Small intestine (tissue), 7 donors: ENCODE data around the gene HOPX. TPM values are rescaled to one million over a fixed set of nuclear protein-coding genes. Genes with fewer than 3 reads are reported as not detected.
"Not testable (repeated sequence)": the region's sequence is repeated elsewhere in the genome, so short reads cannot be mapped to it uniquely, and the experiment has no call there.

ENCODE experiments used
- DNase-seq, 2 donors: peaks; one replicate each; pipeline versions ENCODE4 v3.0.0 to v3.0.0-alpha.2; 2013
- FAIRE-seq: peaks from 2 replicates; lab custom pipeline; 2012; peaks lifted over from hg19 to GRCh38; lab: Jason Lieb, UNC
- H3K27ac ChIP-seq, 3 donors: one replicate each; pipeline ENCODE4 v1.5.1; 2013; ENCODE audit warnings: low read length in 2 of 3, mild to moderate bottlenecking in 2 of 3, control low read depth in 1 of 3, inconsistent platforms in 1 of 3, low read depth in 1 of 3, moderate library complexity in 1 of 3
- H3K27me3 ChIP-seq, 3 donors: one replicate each; pipeline ENCODE4 v1.6.1; 2013; ENCODE audit warnings: low read length in 3 of 3, inconsistent platforms in 1 of 3; ENCODE audit not compliant: control insufficient read depth in 3 of 3, insufficient read depth in 3 of 3
- H3K36me3 ChIP-seq, 3 donors: one replicate each; pipeline ENCODE4 v1.6.1; 2013; ENCODE audit warnings: low read length in 3 of 3, inconsistent platforms in 1 of 3, low read depth in 1 of 3, mild to moderate bottlenecking in 1 of 3, moderate library complexity in 1 of 3; ENCODE audit not compliant: control insufficient read depth in 3 of 3, insufficient read depth in 2 of 3
- H3K4me1 ChIP-seq, 3 donors: one replicate each; pipeline ENCODE4 v1.6.1; 2013; ENCODE audit warnings: low read length in 2 of 3, inconsistent platforms in 1 of 3, low read depth in 1 of 3, mild to moderate bottlenecking in 1 of 3, moderate library complexity in 1 of 3; ENCODE audit not compliant: control insufficient read depth in 3 of 3, insufficient read depth in 2 of 3
- H3K4me3 ChIP-seq, 3 donors: one replicate each; pipeline ENCODE4 v1.5.1; 2013; ENCODE audit warnings: low read length in 3 of 3, control low read depth in 1 of 3, inconsistent platforms in 1 of 3, low read depth in 1 of 3, mild to moderate bottlenecking in 1 of 3, moderate library complexity in 1 of 3
- H3K9me3 ChIP-seq, 2 donors: one replicate each; pipeline ENCODE4 v1.6.1; 2013; ENCODE audit warnings: low read depth in 1 of 2, low read length in 1 of 2; ENCODE audit not compliant: control insufficient read depth in 2 of 2, insufficient read depth in 1 of 2
- WGBS, 3 donors: extraction: QIAGEN DNeasy Blood & Tissue Kit; methylation state at CpG; one replicate each; pipeline ENCODE4 v1.1.7; 2013; 5-methylcytosine and 5-hydroxymethylcytosine counted together
- polyA plus RNA-seq, 4 donors: library from polyadenylated mRNA; stranded (reverse) in 3 of 4; unstranded in 1 of 4; fragments of 200-250 nt in 3 of 4; fragments of 120-200 nt in 1 of 4; gene quantifications; one replicate each; pipeline versions ENCODE4 v1.2.1 to v1.2.3, GENCODE V29; 2013
- donor health status: healthy with polysubstance abuse.
- donor health status: control.
- donor health status: control.
- donor health status: Bipolar disorder and iron deficiency.
- donor health status: healthy.

Gene HOPX
- polyA plus RNA-seq, 4 donors = 8.6 to 146 (median 47.4) TPM

GRCh38 chr4:56671373-56671772 lies 9.7 kb downstream of the HOPX start:
- Histone ChIP-seq H3K27me3 (no peaks in the 10 kb centered on the region), H3K4me1 (peaks cover 0 to 5% (median 2%) of the 10 kb centered on the region in 3 donors), H3K4me3 (no peak overlapping the region), H3K27ac (peak overlapping the region in 2 of 3 donors; percentile 32 to 74), H3K9me3 (peaks cover 0 to 3% of the 10 kb centered on the region in 2 donors), H3K36me3 (no peaks in the 10 kb centered on the region)
- 22 to 55% (median 33%) methylated on average over 1 of the region's 1 CpG for WGBS, 3 donors
- DNase-seq (peak; percentile 33 to 89), FAIRE-seq (no peak)

DNA sequence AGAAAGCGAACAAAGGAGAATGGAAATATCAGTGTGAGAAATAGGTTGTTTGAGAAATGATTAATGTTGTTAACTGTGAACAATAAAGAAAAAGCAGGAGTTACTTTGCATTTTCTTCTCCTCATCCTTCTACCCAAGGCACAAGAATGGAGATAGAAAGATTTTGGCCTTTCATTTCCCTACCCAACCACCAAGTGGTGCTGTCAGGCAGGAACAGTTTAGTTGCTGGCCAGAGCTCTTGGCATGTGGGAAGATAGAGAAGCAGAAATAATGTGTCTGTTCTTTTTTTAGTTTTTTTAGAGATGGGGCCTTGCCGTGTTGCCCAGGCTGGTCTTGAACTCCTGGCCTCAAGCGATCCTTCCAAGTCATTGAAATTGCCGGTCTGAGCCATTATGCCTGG lies 12.8 kb downstream of the HOPX start:
- Histone ChIP-seq H3K27me3 (no peaks in the 10 kb centered on the region), H3K4me1 (peaks cover 0 to 5% (median 0%) of the 10 kb centered on the region in 3 donors), H3K4me3 (no peak overlapping the region), H3K9me3 (peaks cover 0 to 3% of the 10 kb centered on the region in 2 donors), H3K27ac (no peak overlapping the region), H3K36me3 (no peaks in the 10 kb centered on the region)
- no peak for FAIRE-seq
- peak; percentile 33 to 49 for DNase-seq
- 92 to 98% (median 95%) methylated on average over 4 of the region's 4 CpGs for WGBS, 3 donors

GRCh38 chr4:56667396-56667795 lies 13.7 kb downstream of the HOPX start:
- not testable (repeated sequence) for DNase-seq, H3K36me3 ChIP-seq, H3K27me3 ChIP-seq, H3K4me1 ChIP-seq, FAIRE-seq, H3K4me3 ChIP-seq, H3K9me3 ChIP-seq, H3K27ac ChIP-seq
- WGBS, 3 donors = 66 to 86% (median 78%) methylated on average over 1 of the region's 1 CpG

- H3K36me3 ChIP-seq = no peaks in the 10 kb centered on the region
- H3K27ac ChIP-seq = no peak overlapping the region
- H3K27me3 ChIP-seq = no peaks in the 10 kb centered on the region
- DNase-seq (no peak), FAIRE-seq (no peak)
- H3K4me1 ChIP-seq = no peaks in the 10 kb centered on the region
- H3K4me3 ChIP-seq = no peak overlapping the region
- WGBS, 3 donors = 49 to 65% (median 61%) methylated on average over 2 of the region's 2 CpGs
- peaks cover 0 to 3% of the 10 kb centered on the region in 2 donors for H3K9me3 ChIP-seq
Observed at GRCh38 chr4:56666279-56666678, 14.8 kb downstream of the HOPX start.

GRCh38 chr4:56665781-56666180 lies 15.3 kb downstream of the HOPX start:
- Histone ChIP-seq H3K4me3 (no peak overlapping the region), H3K4me1 (no peaks in the 10 kb centered on the region), H3K27ac (no peak overlapping the region), H3K27me3 (no peaks in the 10 kb centered on the region), H3K36me3 (no peaks in the 10 kb centered on the region), H3K9me3 (peaks cover 0 to 3% of the 10 kb centered on the region in 2 donors)
- FAIRE-seq = no peak
- 72 to 84% (median 82%) methylated on average over 5 of the region's 5 CpGs for WGBS, 3 donors
- no peak for DNase-seq

- 72 to 80% (median 77%) methylated on average over 3 of the region's 3 CpGs for WGBS, 3 donors
- FAIRE-seq (no peak), DNase-seq (no peak)
- no peaks in the 10 kb centered on the region for H3K36me3 ChIP-seq
- H3K9me3 ChIP-seq = no peaks in the 10 kb centered on the region
- no peak overlapping the region for H3K27ac ChIP-seq
- peaks cover 0 to 7% (median 0%) of the 10 kb centered on the region in 3 donors for H3K27me3 ChIP-seq
- no peaks in the 10 kb centered on the region for H3K4me1 ChIP-seq
- H3K4me3 ChIP-seq = no peak overlapping the region
Observed at GRCh38 chr4:56662782-56663468, 18.2 kb downstream of the HOPX start.

DNA sequence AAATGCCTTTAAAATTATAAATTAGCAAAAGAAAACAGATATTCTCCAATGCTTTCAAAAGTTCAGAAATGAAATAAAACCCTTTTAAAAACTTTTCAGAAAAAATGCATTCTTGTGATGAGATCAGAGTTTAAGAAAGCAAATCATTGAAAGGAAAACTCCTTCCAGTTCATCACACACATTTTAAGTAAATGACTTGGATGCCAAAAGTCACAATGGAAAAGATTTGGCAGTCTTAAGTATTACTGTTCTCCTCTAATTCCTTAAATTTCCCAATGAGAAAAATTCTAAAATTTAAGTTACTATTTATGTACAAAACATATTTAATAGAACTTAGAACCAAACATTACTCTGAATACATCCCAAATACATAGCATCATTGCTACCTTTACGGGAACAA lies 21.1 kb downstream of the HOPX start:
- Histone ChIP-seq H3K4me1 (peaks cover 0 to 13% (median 5%) of the 10 kb centered on the region in 3 donors), H3K4me3 (no peak overlapping the region), H3K9me3 (no peaks in the 10 kb centered on the region), H3K27ac (no peak overlapping the region), H3K36me3 (no peaks in the 10 kb centered on the region), H3K27me3 (peaks cover 0 to 35% (median 2%) of the 10 kb centered on the region in 3 donors)
- WGBS, 3 donors = 91 to 100% (median 98%) methylated on average over 1 of the region's 1 CpG
- no peak for DNase-seq
- no peak for FAIRE-seq

- H3K9me3 ChIP-seq = no peaks in the 10 kb centered on the region
- 59 to 77% (median 65%) methylated on average over 3 of the region's 3 CpGs for WGBS, 3 donors
- peaks cover 7 to 13% (median 12%) of the 10 kb centered on the region in 3 donors for H3K4me1 ChIP-seq
- no peak for DNase-seq
- FAIRE-seq = no peak
- H3K4me3 ChIP-seq = no peak overlapping the region
- H3K36me3 ChIP-seq = no peaks in the 10 kb centered on the region
- peaks cover 0 to 39% (median 5%) of the 10 kb centered on the region in 3 donors for H3K27me3 ChIP-seq
- no peak overlapping the region for H3K27ac ChIP-seq
Observed at GRCh38 chr4:56658528-56658927, 22.6 kb downstream of the HOPX start.
